ENCODE data around the gene ZMAT1. TPM values are rescaled to one million over a fixed set of nuclear protein-coding genes. Genes with fewer than 3 reads are reported as not detected.
"Not testable (repeated sequence)": the region's sequence is repeated elsewhere in the genome, so short reads cannot be mapped to it uniquely, and the experiment has no call there.

Gene ZMAT1
- total RNA-seq = 3.9 TPM
- long read RNA-seq, full-length matches to known transcripts = 1 of 5 reads
- long read RNA-seq, partial matches to known transcripts = 0 of 5 reads
- long read RNA-seq, other reads (novel, unspliced or antisense) = 4 of 5 reads

GRCh38 chrX:101931488-101932248 is at the start of gene ZMAT1:
ZMAT1 (minus strand) TSS chrX:101932027; CDS start chrX:101932008, 19 bp downstream.
- peak; percentile 94 for DNase-seq (ENCODE audit: low spot score)

- DNase-seq (ENCODE audit: low spot score) = no peak
Measured at GRCh38 chrX:101977106-101977505, 45.3 kb upstream of the ZMAT1 start.

- DNase-seq (ENCODE audit: low spot score) = no peak
Measured at GRCh38 chrX:101973066-101973465, 41.2 kb upstream of the ZMAT1 start.

DNA sequence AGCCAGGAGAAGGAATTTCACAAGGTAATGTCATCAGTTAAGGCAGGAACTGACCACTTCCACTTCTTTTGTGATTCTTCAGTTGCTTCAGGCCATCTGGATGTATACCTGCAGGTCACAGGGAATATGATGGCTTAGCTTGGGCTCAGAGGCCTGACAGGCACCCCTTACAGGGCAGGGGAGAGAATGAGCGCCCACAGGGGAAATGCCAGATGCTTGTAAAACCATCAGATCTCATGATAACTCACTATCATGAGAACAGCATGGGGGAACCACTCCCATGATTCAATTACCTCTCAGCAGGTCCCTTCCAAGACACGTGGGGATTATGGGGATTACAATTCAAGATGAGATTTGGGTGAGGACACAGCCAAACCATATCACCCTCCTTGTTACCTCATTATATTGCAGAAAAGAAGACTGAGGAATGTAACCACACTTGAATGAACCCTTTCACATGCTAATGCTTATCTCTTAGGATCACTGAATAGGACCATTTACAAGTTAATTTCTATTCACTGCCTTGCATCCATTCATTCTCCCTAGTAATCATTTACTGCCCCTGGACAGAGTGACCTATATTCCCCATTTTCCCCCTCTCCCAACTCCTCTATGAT is 33.2 kb upstream of the ZMAT1 start:
- not testable (repeated sequence) for DNase-seq (ENCODE audit: low spot score)

DNA sequence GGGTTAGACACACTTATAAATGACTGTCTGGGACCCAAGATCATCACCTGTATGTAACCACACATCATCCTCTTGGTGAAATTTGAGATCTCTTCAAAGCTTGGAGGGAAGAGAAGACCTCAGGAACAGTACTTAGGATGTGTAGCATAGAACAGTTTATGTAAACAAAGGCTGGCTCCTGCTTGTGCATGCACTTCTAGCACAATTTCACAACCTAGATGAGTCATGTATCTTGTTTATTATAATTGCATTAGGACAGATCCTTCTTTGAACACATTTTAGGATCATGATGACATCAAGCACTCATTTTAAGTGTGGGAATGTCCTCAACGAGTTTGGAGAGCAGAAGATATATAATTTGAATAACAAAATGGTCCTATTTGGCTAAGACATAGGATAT is 26.3 kb upstream of the ZMAT1 start:
- DNase-seq (ENCODE audit: low spot score) = no peak

GRCh38 chrX:101957174-101957573 is 25.3 kb upstream of the ZMAT1 start:
- no peak for DNase-seq (ENCODE audit: low spot score)

- DNase-seq (ENCODE audit: low spot score) = no peak
Measured at GRCh38 chrX:101956556-101956955, 24.7 kb upstream of the ZMAT1 start.

GRCh38 chrX:101950581-101950980 is 18.8 kb upstream of the ZMAT1 start:
- DNase-seq (ENCODE audit: low spot score) = no peak

DNA sequence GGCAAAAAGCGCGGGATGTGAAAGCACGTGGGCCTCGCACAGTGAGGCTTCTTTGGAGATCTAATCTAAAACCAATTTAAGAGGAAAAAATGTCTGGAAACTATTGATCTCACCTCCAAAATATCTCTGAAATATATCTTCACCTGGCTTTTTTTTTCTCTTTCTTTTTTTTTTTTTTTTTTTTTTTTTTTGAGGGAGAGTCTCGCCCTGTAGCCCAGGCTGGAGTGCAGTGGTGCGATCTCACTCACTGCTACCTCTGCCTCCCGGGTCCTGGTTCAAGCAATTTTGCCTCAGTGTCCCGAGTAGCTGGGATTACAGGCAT is 383 bp upstream of the ZMAT1 start:
- no peak for DNase-seq (ENCODE audit: low spot score)

- DNase-seq (ENCODE audit: low spot score) = no peak
Measured at GRCh38 chrX:101931136-101931487, 715 bp downstream of the ZMAT1 start.

DNA sequence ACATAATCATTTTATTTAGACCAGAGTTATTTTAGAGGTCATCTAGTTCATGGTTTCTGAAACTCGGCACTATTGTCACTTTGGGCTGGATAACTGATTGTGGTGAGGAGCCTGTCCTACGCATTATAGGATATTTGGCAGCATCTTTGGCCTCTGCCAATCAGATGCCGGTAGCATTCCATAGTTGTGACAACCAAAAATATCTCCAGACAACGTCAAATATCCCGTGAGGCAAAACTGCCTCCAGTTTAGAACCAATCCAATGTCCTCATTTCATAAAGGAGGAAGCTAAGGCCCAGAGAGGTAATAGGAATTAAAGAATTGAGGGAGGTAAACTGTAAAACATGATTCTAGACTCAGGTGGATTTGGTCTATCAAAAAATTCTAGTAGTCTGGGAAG is 6.1 kb downstream of the ZMAT1 start:
- DNase-seq (ENCODE audit: low spot score) = no peak

DNA sequence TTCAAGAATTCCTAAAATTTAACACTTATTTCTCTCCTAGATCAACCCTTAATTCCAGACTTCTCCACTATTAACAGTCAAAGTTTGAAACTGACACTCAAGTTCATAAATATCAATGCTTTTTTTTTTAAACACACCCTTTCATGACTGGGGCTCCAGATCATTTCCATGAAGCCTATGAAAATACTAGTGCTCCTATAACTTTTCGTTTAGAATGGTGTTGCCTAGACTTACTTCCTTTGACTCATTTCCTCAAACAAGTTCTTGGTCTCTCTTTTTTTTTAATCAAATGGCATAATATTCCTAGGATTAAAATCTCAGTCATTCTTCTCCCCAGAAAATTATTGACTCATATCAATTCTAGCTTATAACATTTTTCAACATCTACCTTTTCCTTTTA is 13.1 kb downstream of the ZMAT1 start:
- no peak for DNase-seq (ENCODE audit: low spot score)

DNA sequence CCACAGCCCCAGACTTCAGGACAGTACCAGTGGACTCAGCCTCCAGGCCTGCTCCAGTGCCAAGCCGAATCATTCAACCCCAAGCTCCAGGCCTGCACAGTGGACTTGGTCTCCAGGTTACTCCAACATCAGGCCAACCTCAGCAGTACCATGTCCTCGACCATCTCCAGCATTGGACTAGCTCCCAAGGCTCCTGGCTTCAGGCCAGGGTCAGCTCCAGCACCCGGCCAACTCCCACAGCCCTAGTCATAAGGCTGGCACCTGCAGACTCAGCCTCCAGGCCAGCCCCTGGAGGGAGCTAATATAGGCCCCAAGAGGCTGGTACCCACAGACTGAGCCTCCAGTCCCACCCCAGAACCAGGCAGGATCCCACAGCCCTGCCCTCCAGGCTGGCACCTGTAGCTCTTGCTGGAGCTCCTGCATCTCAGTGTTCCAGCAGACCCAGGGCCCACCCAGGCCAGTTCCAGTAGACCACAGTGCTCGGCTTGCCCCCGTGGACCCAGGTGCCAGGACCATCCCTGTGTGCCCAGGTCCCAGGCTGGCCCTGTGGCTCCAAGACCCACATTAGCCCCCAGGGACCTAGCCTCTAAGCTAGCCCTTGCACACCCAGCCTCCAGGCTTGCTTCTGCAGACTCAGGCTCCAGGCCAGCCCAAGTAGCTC is 25.6 kb downstream of the ZMAT1 start:
- no peak for DNase-seq (ENCODE audit: low spot score)

DNA sequence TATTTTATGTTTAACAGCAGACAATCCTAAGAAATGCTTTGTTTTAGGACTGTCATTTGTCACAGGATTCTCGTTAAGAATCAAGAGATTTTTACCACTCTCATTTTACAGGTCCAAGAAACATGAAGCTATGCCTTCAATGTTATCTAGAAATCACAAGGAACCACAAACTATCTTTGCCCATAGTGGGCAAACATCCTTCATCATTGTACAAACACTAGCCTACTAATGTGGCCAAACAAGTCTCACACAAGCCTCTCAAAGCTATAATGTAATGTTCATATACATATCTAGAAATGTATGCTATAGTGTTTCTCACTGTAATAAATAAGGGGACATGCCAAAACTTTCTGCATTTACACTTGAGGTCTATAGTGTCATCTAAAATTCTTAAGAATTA is 26.8 kb downstream of the ZMAT1 start:
- no peak for DNase-seq (ENCODE audit: low spot score)

Other genes with a start within 250 kb of the ZMAT1 start
- 0.32 TPM for gene TCEAL2, start 193.7 kb upstream of the ZMAT1 start, total RNA-seq
- not detected for gene TCEAL6, start 210.5 kb upstream of the ZMAT1 start, total RNA-seq
- 1.2 TPM for gene BEX5, start 223.9 kb upstream of the ZMAT1 start, total RNA-seq